Stimulated activated CD4-positive, alpha-beta T cell treated with anti-CD3 and anti-CD28 coated beads, TNF-alpha, amount 100 ng/mL, for 4 hours (primary cell): Measurements from ENCODE around the gene GTF2A1.

Source experiments
- DNase-seq, 3 experiments: peaks; one replicate each; pipeline ENCODE4 v3.0.0-alpha.2; 2020; ENCODE audit warnings: low read depth in 3 of 3

The GTF2A1 gene

DNA sequence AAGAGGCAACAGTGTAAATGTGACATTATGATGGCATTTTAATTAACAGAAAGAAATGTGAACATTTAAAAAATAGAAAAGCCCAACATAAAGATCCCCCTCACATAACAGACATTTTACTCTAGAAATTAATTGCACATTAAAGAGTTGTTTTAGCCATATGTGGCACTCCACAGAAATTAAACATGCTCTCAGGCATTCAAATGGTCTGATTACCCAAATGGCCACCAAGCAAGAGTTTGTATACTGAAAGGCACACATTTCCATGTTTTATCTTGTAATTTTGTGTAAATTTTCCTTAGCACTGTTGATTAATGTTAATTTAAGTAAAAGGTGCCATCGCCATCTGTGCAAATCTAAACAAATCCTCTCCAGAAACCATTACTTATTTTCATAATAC, 43.5 kb downstream of the GTF2A1 start:
- no peak for DNase-seq

DNA sequence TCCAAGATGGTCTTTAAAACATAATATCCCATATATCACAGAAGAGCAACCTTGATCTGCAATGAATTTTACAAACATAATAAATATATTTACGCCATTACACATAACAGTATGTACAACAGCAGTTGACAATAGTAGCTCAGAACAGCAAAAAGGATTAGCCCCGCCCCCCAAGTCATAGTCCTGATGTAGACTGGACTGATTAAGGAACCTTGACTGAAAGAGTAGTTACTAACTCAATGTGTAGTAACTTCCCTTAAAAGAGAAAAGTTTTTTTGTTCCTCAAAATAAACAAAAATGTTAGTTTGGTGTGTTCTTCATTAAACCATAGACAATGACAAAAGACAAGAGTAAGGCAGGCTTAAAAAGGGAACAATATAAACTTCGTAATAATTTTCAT, 44.5 kb downstream of the GTF2A1 start:
- no peak for DNase-seq

DNA sequence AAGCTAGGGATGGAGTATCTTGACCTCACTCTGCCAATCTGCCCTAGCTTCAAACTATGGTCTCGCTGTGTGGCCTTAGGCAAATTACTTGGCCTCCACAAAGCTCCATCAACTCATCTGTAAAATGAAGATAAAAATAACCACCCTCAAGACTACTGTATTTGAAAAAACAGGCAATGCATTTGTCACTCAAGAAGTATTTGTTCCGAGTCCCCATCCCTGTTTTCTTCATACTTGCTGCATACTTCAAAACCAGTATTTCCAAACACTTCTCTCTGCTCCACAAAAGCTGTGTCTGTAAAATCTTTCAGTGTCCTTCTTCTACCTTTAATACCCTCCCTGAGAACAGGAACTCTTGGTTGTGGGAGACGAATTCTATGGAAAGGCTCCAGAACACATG, 47.9 kb downstream of the GTF2A1 start:
- no peak for DNase-seq

DNA sequence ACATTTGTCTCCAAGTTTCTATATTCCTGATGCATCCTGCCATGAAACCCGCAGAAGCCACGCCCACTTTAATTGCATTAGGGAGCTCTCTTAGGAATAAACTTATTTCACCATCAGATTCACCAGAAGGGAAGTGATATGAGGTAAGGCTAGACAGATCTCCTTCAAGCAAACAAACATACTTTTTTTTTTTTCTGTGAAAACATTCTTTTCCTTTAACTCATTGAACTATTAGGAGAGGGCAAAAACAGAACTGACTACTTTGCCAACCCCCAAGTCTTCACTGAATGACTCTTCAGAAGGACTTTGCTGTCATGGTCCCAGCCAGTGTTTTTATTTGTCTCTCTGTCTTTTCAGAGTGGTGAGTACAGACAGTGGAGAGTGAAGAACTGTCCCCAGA, 48.4 kb downstream of the GTF2A1 start:
- no peak for DNase-seq

DNA sequence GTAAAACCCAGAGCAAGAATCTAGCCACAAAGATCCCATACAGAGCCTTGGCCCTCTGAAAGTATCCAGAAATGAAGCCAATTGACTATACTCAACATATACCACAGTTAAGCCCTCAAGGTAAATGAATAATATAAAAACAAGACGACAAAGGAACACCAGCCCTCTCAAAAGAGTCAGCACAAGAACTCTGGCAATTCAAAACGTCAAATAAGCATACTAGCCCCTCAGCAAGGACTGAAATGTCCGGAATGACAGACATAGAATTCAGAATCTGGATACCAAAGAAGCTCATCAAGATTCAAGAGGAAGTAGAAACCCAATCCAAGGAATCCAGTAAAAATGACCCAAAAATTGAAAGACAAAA, 49.9 kb downstream of the GTF2A1 start:
- DNase-seq = no peak

DNA sequence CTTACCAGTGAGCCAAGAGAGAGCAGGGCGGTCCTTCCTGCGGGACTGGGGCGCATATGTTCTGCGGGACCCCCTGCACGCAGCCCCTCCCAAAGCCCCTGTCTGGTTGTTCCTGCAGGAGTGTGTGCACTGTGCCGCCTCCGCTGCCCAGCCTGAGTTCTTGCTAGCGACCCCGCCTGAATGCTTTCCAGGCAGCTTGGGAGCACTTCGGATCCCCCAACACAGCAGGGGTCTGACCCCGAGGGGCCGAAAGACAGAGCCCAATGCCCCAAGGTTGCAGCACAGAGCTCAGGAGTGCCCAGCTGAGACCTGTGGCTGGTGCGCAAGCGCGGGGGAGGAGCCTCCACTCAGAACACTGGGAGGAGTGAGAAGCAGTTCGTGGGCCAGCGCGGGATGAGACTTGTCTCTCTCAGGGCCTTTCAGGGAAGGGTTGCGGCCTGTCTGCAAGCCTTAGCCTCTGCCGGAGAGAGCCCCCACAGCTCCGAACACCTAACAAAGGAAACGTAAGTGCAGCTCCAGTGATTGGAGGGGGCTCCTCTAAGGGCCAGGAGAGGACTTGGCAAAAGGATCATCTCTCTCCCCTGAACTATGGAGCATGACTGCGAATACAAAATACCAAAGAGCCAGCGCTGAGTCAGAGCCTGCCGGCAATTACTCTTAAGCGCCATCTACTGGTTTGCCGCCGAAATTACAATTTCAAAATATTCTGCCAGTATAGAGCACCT, 50.5 kb downstream of the GTF2A1 start:
- DNase-seq = peak; percentile 78 to 85 (median 79)

DNA sequence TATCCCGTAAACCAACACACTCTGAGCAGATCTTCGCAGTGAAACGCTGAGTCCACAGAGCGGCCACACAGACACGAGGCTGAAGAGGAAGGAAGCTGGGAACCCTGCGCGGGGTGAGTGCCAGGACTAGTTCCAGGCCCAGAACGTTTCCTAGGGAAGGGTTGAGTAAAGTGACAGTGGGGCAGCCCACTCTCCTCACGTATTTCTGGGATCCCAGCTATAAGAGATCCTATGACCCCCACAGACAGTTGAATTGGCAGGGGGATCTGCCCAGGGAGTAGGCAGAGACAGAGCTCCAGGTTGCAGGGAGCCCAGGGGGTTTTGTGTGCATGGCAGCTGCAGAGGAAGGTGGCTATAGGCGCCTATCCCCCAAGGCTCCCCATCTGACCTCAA, 51.1 kb downstream of the GTF2A1 start:
- no peak for DNase-seq

DNA sequence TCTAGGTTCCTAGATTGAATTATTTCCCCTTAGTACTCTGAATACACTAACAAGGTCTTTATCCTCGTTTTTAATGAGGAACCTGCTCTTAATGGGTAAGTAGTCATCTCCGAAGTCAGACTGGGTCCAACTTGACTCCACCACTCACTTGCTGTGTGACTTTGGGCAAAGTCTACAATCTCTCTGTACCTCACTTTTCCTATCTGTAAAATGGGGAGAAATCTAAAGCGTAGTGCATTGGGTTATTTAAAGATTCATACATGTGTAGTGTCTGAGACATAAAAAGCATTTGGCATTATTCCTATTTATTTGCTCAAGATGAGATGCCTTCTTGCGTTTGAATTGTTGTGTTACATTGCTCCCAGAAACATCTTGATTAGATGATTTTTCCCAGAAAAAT, 51.5 kb downstream of the GTF2A1 start:
- DNase-seq = no peak

DNA sequence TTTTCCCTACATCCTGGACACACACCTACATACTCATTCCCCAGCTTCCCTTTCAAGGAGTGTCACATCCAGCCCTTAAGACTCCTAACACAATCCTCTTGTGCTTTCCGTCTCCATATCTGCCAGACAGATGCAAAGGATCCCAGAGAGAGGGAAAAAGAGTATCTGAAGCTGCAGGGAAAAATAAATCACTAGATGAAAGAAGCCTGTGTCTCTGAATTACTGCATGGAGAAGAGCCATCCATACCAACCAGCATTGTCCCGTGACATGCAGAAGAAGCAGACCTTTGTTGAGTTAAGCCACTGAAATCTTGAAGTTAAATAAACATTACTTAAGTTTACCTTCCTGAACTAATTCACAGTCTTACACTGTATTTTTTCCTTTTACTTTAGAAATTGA, 54.6 kb downstream of the GTF2A1 start:
- DNase-seq = no peak

DNA sequence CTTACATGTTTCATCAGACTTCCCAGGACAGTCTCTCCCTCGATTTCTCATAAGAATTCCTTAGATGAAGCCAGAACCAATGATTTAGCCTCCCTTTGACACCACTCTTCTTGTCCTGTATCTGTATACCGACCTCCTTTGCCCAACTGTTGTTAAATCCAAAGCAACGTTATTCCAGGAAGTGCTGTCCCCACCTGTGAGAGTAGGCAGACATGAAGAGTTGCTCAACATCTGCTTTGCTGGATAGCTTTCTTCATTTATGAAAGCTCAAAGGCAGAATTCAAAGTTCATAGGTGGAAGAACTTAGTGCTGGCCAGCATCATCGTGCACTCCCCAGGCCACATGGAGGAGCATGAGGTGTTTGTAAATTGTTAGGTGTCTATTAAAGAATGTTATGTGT, 55.6 kb downstream of the GTF2A1 start:
- DNase-seq = no peak

DNA sequence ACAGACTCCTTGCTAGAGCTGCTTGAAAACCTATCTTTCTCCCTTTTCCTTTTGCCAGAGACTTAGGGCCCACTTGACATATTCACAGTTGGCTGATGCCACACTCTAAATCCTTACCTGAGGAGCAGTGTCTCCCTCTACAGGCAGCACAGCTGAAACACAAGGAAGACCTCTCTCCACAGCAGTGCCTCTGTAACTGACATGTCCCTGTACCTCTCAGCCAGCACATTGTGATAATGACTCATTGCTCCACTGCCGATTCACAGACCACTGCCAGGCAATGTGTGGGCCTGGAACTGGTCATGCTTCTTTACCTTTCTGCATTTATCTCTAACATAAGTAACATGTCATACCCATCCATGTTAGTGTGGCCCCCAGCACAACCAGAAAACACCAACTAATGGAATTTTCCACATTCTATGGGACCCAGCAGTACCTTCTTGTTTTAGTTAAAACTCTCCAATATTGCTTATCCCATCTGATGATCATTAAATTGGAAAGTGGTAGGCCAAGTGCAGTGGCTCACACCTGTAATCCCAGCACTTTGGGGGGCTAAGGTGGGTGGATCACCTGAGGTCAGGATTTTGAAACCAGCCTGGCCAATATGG, 56.5 kb downstream of the GTF2A1 start:
- peak in 1 of 3 experiments; percentile 6 for DNase-seq

DNA sequence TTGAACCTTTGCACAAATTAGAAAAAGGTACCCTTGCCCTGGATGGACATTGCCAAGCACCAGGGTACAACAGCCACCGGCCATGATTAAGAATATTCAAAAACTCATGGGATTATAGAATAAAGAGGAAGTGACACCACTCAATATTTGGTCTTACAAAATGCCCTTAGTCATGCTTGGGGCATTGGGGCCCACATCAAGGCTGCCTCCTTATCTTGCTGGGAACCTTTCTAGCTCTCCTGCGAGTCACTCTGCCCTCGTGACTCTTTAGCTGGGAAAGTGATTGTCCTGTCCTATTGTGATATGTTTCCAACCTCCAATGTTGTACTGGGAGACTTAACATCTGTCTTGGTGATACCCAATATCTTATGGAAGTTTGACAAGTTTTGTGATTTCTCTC, 57.8 kb downstream of the GTF2A1 start:
- no peak for DNase-seq

DNA sequence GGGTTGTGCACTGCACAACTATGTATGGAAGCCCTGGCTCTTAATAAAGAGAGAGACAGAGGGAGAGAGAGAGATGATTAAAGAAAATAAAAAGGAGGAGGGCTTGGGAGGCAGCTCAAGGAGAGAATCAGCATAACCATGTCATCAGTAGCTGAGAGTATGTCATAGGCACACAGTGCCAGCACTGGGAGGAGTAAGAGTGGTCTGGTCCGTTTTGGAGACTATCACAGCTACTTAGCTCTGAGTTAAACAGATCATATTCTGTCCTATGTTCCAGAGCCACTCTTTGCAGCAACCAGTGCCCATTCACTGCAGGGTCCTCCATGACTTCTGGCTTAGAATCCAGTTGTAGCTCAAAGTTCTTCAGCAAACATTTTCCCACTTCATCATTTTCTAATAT, 59.0 kb downstream of the GTF2A1 start:
- no peak for DNase-seq

DNA sequence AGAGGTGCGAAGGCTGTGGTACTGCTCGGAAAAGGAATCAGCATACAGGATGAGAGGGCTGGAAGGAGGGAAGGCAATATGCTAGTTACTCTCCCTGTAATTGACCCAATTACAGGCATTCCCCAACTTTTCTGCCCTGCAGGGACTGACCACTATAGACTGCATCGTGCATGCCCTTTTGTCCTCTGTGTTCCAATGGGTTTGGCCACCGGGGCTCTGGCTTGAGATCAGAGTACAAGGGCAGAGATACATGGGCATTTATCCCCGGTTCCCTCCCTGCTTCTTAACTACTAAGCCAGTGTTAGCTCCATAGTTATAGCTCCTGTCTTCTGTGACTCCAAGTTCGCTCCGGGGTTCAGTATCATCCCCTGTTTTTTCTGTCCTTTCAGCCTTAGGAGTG, 59.7 kb downstream of the GTF2A1 start:
- no peak for DNase-seq

DNA sequence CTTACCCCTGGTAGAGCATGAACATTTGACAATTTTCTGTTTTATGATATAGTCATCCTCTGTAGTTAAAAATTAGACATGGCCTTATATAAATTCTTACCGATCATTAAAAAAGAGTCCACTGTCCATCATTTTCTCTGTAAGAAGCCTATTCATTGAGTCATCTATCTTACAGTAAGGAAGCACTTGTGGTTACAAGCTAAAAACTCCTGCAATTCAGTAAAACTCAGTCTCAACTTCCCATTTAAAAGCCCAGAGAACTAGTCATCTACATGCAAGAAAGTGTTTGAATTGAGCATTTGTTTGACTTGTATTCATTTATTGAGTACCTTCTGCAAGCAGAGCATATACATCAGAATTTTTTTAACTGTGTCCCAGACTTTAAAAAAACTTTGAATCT, 63.3 kb downstream of the GTF2A1 start:
- no peak for DNase-seq

DNA sequence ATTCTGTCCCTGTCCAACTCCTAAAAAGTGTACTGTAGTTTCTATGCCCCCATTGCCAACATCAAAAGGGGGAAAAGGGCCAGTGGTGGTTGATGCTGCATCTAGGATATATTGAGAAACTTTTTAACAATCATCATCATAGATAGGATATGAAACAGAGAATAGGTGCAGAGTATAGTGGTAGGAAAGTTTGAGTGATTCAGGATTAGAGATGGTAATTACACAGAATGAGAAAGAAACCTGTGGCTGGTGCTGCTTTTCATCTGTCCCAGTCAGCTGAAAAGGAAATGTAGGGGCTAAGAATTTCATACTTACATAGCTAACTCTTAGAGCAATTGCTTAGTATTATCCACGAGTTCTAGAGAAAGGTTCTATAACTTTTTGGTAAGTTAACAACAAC, 67.6 kb downstream of the GTF2A1 start:
- no peak for DNase-seq

DNA sequence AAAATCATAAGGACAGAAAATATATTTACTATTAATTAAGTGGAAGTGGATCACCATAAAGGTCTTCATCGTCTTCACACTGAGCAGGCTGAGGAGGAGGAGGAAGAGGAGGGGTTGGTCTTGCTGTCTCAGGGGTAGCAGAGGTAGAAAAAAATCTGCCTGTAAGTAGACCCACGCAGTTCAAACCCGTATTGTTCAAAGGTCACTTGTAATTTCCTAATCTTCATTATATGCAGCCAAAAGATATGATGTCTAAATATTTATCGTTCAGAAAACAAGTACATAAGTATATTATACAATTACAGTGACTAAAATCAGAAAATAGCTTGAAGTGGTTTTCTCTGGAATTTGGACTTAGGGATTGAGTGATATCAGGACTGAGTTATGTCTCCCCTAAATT, 72.1 kb downstream of the GTF2A1 start:
- no peak for DNase-seq

DNA sequence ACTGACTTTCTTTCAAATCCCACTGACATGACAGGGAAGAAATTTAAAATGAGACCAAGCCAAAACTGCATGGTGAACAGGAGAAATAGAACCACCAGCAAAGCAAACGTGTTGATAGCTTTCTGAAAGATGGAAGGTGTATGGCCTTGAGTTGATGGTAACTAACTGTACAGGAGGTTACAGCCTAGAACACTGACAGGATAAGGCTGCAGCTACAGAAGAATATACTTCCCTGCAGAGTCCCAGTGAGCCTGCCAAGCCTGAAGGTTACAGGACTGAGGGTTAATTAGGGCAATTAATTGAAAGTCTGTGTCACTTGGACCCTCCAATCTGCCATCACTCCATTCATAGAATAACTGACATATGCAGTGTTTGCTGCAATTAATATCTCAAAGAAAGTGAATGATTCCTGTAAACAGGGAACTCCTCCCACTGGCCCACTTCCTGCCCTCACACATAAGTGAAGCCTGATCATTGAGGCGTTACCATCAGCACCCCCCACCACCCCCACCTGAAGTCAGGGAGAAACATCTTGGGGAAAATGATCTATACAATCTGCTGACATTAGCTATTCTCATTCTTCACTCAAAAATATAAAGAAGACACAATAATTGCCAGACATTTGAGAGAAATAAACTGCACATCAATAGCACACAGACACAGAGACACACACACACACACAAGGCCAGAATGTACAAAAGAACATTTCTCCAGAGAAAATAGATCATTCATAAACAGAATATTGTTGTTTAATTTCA, 73.4 kb downstream of the GTF2A1 start:
- no peak for DNase-seq

DNA sequence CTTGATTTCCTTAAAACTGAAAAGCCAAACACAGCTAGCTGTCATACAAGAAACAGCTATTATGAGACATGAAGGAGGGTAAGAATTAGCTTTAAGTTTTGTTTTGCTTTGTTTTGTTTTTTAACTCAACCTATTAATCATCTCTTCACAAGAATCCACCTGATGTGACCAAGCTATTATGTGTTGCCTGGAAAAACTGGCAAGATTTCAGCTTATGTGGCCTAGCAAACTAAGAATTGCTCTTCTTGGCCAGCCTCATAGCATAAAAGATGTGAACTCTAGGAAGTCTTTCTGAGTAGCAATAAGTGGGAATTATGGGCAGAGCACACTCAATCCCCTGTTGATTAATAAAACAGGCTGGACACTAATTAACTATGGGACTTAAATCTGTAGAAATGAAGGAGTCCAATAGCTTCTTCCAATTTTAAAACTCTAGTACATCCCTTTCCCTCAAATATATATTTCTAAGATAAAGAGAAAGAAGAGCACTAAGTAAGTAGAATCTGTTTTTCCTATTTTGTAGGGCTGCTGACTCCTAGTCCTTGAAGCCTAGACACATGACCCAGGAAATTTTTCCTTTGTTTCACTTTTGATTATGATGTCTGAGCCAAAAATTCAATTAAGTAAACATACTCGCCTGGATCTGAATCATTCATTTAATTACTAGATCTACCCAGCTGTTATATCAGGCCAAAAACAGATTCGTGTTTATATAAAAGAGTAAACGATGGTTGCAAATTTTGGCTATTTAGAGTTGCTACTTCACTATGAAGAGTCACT, 75.7 kb downstream of the GTF2A1 start:
- DNase-seq = no peak

DNA sequence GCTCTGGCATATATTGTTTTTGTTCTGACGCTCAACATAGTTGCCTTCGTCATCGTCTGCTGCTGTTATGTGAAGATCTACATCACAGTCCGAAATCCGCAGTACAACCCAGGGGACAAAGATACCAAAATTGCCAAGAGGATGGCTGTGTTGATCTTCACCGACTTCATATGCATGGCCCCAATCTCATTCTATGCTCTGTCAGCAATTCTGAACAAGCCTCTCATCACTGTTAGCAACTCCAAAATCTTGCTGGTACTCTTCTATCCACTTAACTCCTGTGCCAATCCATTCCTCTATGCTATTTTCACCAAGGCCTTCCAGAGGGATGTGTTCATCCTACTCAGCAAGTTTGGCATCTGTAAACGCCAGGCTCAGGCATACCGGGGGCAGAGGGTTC, 77.0 kb downstream of the GTF2A1 start:
- DNase-seq = no peak

DNA sequence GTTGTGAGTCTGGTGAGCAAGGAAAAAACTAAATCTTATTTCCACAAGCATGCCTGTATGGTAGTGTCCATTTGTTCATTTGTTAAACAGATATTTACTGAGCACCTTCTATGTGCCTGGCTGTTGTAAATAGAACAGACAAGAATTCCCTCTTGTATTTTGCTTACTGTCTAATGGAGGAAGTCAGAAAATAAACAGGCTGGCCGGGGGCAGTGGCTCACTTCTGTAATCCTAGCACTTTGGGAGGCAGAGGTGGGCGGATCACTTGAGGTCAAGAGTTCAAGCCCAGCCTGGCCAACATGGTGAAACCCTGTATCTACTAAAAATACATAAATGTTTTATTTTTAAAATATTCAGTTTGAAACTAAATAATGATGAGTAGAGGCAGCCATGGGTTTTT, 79.3 kb downstream of the GTF2A1 start:
- DNase-seq = no peak

DNA sequence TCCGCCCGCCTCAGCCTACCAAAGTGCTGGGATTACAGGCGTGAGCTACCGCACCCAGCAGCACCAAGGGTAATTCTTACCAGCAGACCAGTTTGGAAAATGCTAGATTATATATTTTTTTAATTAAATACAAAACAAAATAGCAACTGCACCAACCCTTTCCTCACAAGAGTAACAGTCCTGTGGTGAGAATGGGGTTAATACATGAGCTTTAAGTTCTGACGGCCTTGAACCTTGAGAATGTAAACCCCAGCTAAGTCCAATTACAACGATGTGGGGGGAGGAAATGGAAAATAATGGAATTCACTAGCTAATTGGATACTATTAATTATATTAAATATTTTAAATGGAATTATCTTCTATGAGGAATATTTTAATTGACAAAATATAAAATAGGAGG, 82.3 kb downstream of the GTF2A1 start:
- no peak for DNase-seq

DNA sequence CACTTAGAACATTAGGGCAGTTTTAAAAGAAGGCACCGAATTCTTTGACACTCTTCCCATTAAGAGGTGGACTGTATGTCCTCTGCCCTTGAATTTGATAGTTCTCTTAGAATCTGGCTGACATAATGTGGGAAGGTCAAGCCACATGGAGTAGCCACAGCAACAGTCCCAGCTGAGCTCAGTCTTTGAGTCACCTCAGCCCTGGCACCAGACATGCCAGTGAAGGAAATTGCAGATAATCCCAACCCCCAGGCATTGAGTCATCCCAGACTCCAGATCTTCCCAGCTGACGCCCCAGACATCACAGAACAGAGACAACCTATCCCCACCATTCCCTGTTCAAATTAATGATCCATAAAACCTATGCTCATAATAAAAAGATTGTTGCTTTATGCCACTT, 83.4 kb downstream of the GTF2A1 start:
- DNase-seq = no peak
